ENCODE measurements around the gene STX16. TPM values are rescaled to one million over a fixed set of nuclear protein-coding genes. Genes with fewer than 3 reads are reported as not detected.
"Not testable (repeated sequence)": the region's sequence is repeated elsewhere in the genome, so short reads cannot be mapped to it uniquely, and the experiment has no call there.

The STX16 gene
- total and polyA plus RNA-seq, 2 experiments from 2014 or later, result 23.2 to 41.8 TPM

GRCh38 chr20:58640446-58640845 is 10.6 kb upstream of the STX16 start:
- Histone ChIP-seq H4K20me1 (ENCODE audit: insufficient read depth, poor library complexity, severe bottlenecking) (no peaks in the 10 kb centered on the region), H2AFZ (no peak overlapping the region), H3K27me3 (no peaks in the 10 kb centered on the region), H3K9me2 (replicated peaks; ENCODE audit: insufficient read depth) (no peaks in the 10 kb centered on the region), H3K4me3 (no peak overlapping the region), H3K36me3 (replicated peaks; ENCODE audit: insufficient read depth, low read depth) (no peaks in the 10 kb centered on the region), H3K79me2 (no peaks in the 10 kb centered on the region), H3K4me2 (no peak overlapping the region), H3K4me1 (ENCODE audit: insufficient read depth) (no peaks in the 10 kb centered on the region), H3K27ac (no peak overlapping the region), H3K9me3 (ENCODE audit: low read depth) (no peaks in the 10 kb centered on the region)
- no peak for DNase-seq (ENCODE audit: low spot score)
- 77% methylated on average over 9 of the region's 9 CpGs for WGBS (ENCODE audit: low lambda C conversion rate, missing lambda C conversion rate)
- no peak for TF ChIP-seq EZH2 (IDR thresholded peaks at IDR 0.05; ENCODE audit: borderline replicate concordance)
- TF ChIP-seq CTCF (IDR thresholded peaks at IDR 0.05; ENCODE audit: poor library complexity), result no peak
- TF ChIP-seq EZH2phosphoT487 (IDR thresholded peaks at IDR 0.05; ENCODE audit: low read depth, severe bottlenecking, unreplicated experiment), result no peak

- H3K4me1 ChIP-seq (ENCODE audit: insufficient read depth), result no peaks in the 10 kb centered on the region
- no peaks in the 10 kb centered on the region for H3K79me2 ChIP-seq
- no peak for DNase-seq (ENCODE audit: low spot score)
- H2AFZ ChIP-seq, result no peak overlapping the region
- H4K20me1 ChIP-seq (ENCODE audit: insufficient read depth, poor library complexity, severe bottlenecking), result no peaks in the 10 kb centered on the region
- H3K36me3 ChIP-seq (replicated peaks; ENCODE audit: insufficient read depth, low read depth), result no peaks in the 10 kb centered on the region
- H3K4me3 ChIP-seq, result no peak overlapping the region
- no peaks in the 10 kb centered on the region for H3K9me2 ChIP-seq (replicated peaks; ENCODE audit: insufficient read depth)
- H3K27me3 ChIP-seq, result no peaks in the 10 kb centered on the region
- no peak overlapping the region for H3K4me2 ChIP-seq
- H3K9me3 ChIP-seq (ENCODE audit: low read depth), result no peaks in the 10 kb centered on the region
- H3K27ac ChIP-seq, result no peak overlapping the region
- WGBS (ENCODE audit: low lambda C conversion rate, missing lambda C conversion rate), result 93% methylated on average over 9 of the region's 9 CpGs
- no peak for TF ChIP-seq CTCF (IDR thresholded peaks at IDR 0.05; ENCODE audit: poor library complexity)
- TF ChIP-seq EZH2 (IDR thresholded peaks at IDR 0.05; ENCODE audit: borderline replicate concordance), result no peak
- TF ChIP-seq EZH2phosphoT487 (IDR thresholded peaks at IDR 0.05; ENCODE audit: low read depth, severe bottlenecking, unreplicated experiment), result no peak
Observed at GRCh38 chr20:58642441-58642840, 8.6 kb upstream of the STX16 start.

- H3K4me2 ChIP-seq; H3K36me3 ChIP-seq (replicated peaks; ENCODE audit: insufficient read depth, low read depth); H3K79me2 ChIP-seq; H3K4me1 ChIP-seq (ENCODE audit: insufficient read depth); H4K20me1 ChIP-seq (ENCODE audit: insufficient read depth, poor library complexity, severe bottlenecking); H3K27me3 ChIP-seq; H3K9me2 ChIP-seq (replicated peaks; ENCODE audit: insufficient read depth); H3K9me3 ChIP-seq (ENCODE audit: low read depth); DNase-seq (ENCODE audit: low spot score); H3K4me3 ChIP-seq; H3K27ac ChIP-seq; H2AFZ ChIP-seq: not testable (repeated sequence)
- WGBS (ENCODE audit: low lambda C conversion rate, missing lambda C conversion rate), result 92% methylated on average over 9 of the region's 9 CpGs
Observed at GRCh38 chr20:58642896-58643295, 8.2 kb upstream of the STX16 start.

- no peak for TF ChIP-seq EZH2phosphoT487 (IDR thresholded peaks at IDR 0.05; ENCODE audit: low read depth, severe bottlenecking, unreplicated experiment)
- no peak for TF ChIP-seq CTCF (IDR thresholded peaks at IDR 0.05; ENCODE audit: poor library complexity)
- no peak for TF ChIP-seq EZH2 (IDR thresholded peaks at IDR 0.05; ENCODE audit: borderline replicate concordance)
- Histone ChIP-seq H3K27ac (no peak overlapping the region), H3K4me2 (no peak overlapping the region), H3K9me3 (ENCODE audit: low read depth) (no peaks in the 10 kb centered on the region), H4K20me1 (ENCODE audit: insufficient read depth, poor library complexity, severe bottlenecking) (no peaks in the 10 kb centered on the region), H3K79me2 (no peaks in the 10 kb centered on the region), H3K9me2 (replicated peaks; ENCODE audit: insufficient read depth) (no peaks in the 10 kb centered on the region), H3K4me1 (ENCODE audit: insufficient read depth) (peaks cover 5% of the 10 kb centered on the region), H2AFZ (no peak overlapping the region), H3K27me3 (no peaks in the 10 kb centered on the region), H3K4me3 (no peak overlapping the region), H3K36me3 (replicated peaks; ENCODE audit: insufficient read depth, low read depth) (no peaks in the 10 kb centered on the region)
- WGBS (ENCODE audit: low lambda C conversion rate, missing lambda C conversion rate), result 83% methylated on average over 5 of the region's 5 CpGs
- no peak for DNase-seq (ENCODE audit: low spot score)
Observed at GRCh38 chr20:58645412-58645968, 5.6 kb upstream of the STX16 start.

Data from hepatocyte (in vitro differentiated cells).